Astrocyte (in vitro differentiated cells and primary cell): ENCODE data around the gene LUC7L3. TPM values are rescaled to one million over a fixed set of nuclear protein-coding genes. Genes with fewer than 3 reads are reported as not detected.

Experiments used
- DNase-seq: peaks from one replicate; pipeline ENCODE4 v3.0.0-alpha.2; 2010; ENCODE audit warnings: low read depth
- FAIRE-seq: peaks from 2 replicates; lab custom pipeline; 2011; peaks lifted over from hg19 to GRCh38; lab: Jason Lieb, UNC
- H2AFZ ChIP-seq: 2 replicates; pipeline ENCODE4 v1.6.0; 2012; ENCODE audit warnings: low read depth, low read length, inconsistent platforms
- H3K27ac ChIP-seq: 2 replicates; pipeline ENCODE4 v1.5.1; 2011; ENCODE audit warnings: low read depth, low read length, inconsistent platforms
- H3K27me3 ChIP-seq: 2 replicates; pipeline ENCODE4 v1.6.0; 2011; ENCODE audit warnings: low read length, inconsistent platforms; ENCODE audit not compliant: insufficient read depth
- H3K36me3 ChIP-seq: 2 replicates; pipeline ENCODE4 v1.5.1; 2011; ENCODE audit warnings: low read length, inconsistent platforms; ENCODE audit not compliant: insufficient read depth
- H3K4me1 ChIP-seq: 2 replicates; pipeline ENCODE4 v1.5.1; 2011; ENCODE audit warnings: low read length, inconsistent platforms; ENCODE audit not compliant: insufficient read depth
- H3K4me2 ChIP-seq: 2 replicates; pipeline ENCODE4 v1.6.0; 2012; ENCODE audit warnings: low read length, inconsistent platforms
- H3K4me3 ChIP-seq: 2 replicates; pipeline ENCODE4 v1.5.1; 2011; ENCODE audit warnings: low read depth, mild to moderate bottlenecking, low read length, inconsistent platforms; ENCODE audit not compliant: insufficient read depth
- H3K79me2 ChIP-seq: 2 replicates; pipeline ENCODE4 v1.6.0; 2012; ENCODE audit warnings: mild to moderate bottlenecking, low read length, inconsistent platforms; ENCODE audit not compliant: insufficient read depth
- H3K9ac ChIP-seq: 2 replicates; pipeline ENCODE4 v1.6.0; 2012; ENCODE audit warnings: mild to moderate bottlenecking, low read length, inconsistent platforms
- H3K9me3 ChIP-seq: 2 replicates; pipeline ENCODE4 v1.5.1; 2012; ENCODE audit warnings: low read depth, mild to moderate bottlenecking, low read length, inconsistent platforms; ENCODE audit not compliant: insufficient read depth
- H4K20me1 ChIP-seq: 2 replicates; pipeline ENCODE4 v1.6.0; 2012; ENCODE audit warnings: low read length, inconsistent platforms; ENCODE audit not compliant: insufficient read depth
- H3K27ac Mint-ChIP-seq: one replicate; pipeline ENCODE4 v1.8.0; 2021; ENCODE audit warnings: mild to moderate bottlenecking, mixed read lengths; ENCODE audit not compliant: unreplicated experiment
- H3K27me3 Mint-ChIP-seq: one replicate; pipeline ENCODE4 v1.8.0; 2021; ENCODE audit warnings: low read depth, mixed read lengths; ENCODE audit not compliant: unreplicated experiment
- H3K36me3 Mint-ChIP-seq: one replicate; pipeline ENCODE4 v1.8.0; 2021; ENCODE audit warnings: low read depth, mixed read lengths; ENCODE audit not compliant: unreplicated experiment
- H3K4me1 Mint-ChIP-seq: one replicate; pipeline ENCODE4 v1.8.0; 2021; ENCODE audit warnings: low read depth, mixed read lengths; ENCODE audit not compliant: unreplicated experiment
- H3K4me3 Mint-ChIP-seq: one replicate; pipeline ENCODE4 v1.8.0; 2021; ENCODE audit warnings: mild to moderate bottlenecking, moderate library complexity, mixed read lengths; ENCODE audit not compliant: unreplicated experiment
- H3K9me3 Mint-ChIP-seq: one replicate; pipeline ENCODE4 v1.8.0; 2021; ENCODE audit warnings: mild to moderate bottlenecking, mixed read lengths; ENCODE audit not compliant: unreplicated experiment
- EZH2 ChIP-seq: IDR thresholded peaks from 2 replicates; pipeline ENCODE4 v1.6.1; 2012; ENCODE audit warnings: mild to moderate bottlenecking, low read length, inconsistent platforms; ENCODE audit not compliant: insufficient read depth
- total RNA-seq: library from RNA; stranded (reverse); gene quantifications from 2 replicates; pipeline ENCODE4 v1.2.1, GENCODE V29; 2021
- TF ChIP-seq, protein P1 (sequence below): IDR thresholded peaks from 2 replicates; pipeline ENCODE4 v1.5.1; 2011; ENCODE audit warnings: low read depth, mild to moderate bottlenecking, inconsistent platforms, low read length, moderate library complexity; ENCODE audit not compliant: insufficient read depth

The LUC7L3 gene
- total RNA-seq, 1 donor from 2014 or later = 93.0 TPM

DNA sequence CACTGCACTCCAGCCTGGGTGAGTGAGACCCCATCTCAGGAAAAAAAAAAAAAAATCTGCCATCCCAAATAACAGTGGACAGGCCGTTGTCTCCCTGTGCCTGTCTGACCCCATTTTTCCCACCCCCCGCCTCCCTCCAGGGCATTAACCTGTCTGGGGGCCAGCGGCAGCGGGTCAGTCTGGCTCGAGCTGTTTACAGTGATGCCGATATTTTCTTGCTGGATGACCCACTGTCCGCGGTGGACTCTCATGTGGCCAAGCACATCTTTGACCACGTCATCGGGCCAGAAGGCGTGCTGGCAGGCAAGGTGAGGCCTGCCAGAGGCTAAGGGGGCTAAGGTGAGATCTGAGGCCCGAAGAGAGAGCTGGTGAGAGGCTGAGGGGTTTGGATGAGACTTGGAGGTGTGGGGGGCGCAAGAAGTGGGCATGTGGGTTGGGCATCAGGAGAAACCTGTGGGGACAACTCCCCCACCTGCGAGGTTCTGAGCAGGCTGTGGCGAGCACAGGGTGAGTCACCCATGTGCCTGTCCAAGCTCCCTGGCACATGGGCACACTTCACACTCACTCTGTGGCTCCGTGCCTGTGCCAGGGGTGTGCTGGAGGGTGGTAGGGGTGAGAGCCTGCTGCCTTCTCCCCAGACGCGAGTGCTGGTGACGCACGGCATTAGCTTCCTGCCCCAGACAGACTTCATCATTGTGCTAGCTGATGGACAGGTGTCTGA lies 46.4 kb upstream of the LUC7L3 start:
- H3K27me3 ChIP-seq = no peaks in the 10 kb centered on the region
- no peak overlapping the region for H3K4me3 Mint-ChIP-seq
- H3K9ac ChIP-seq = no peak overlapping the region
- H3K4me1 ChIP-seq = peaks cover 9% of the 10 kb centered on the region
- peaks cover 20% of the 10 kb centered on the region for H3K27me3 Mint-ChIP-seq
- H3K36me3 ChIP-seq = no peaks in the 10 kb centered on the region
- no peak for TF ChIP-seq EZH2
- TF ChIP-seq, protein P1, sequence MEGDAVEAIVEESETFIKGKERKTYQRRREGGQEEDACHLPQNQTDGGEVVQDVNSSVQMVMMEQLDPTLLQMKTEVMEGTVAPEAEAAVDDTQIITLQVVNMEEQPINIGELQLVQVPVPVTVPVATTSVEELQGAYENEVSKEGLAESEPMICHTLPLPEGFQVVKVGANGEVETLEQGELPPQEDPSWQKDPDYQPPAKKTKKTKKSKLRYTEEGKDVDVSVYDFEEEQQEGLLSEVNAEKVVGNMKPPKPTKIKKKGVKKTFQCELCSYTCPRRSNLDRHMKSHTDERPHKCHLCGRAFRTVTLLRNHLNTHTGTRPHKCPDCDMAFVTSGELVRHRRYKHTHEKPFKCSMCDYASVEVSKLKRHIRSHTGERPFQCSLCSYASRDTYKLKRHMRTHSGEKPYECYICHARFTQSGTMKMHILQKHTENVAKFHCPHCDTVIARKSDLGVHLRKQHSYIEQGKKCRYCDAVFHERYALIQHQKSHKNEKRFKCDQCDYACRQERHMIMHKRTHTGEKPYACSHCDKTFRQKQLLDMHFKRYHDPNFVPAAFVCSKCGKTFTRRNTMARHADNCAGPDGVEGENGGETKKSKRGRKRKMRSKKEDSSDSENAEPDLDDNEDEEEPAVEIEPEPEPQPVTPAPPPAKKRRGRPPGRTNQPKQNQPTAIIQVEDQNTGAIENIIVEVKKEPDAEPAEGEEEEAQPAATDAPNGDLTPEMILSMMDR = no peak
- no peak overlapping the region for H3K4me2 ChIP-seq
- no peak overlapping the region for H3K27ac Mint-ChIP-seq
- H3K36me3 Mint-ChIP-seq = no peaks in the 10 kb centered on the region
- H3K79me2 ChIP-seq = no peaks in the 10 kb centered on the region
- H3K4me1 Mint-ChIP-seq = peaks cover 10% of the 10 kb centered on the region
- FAIRE-seq (no peak), DNase-seq (no peak)
- H3K4me3 ChIP-seq = no peak overlapping the region
- no peaks in the 10 kb centered on the region for H4K20me1 ChIP-seq
- no peak overlapping the region for H2AFZ ChIP-seq
- H3K27ac ChIP-seq = no peak overlapping the region
- no peaks in the 10 kb centered on the region for H3K9me3 Mint-ChIP-seq
- H3K9me3 ChIP-seq = no peaks in the 10 kb centered on the region

DNA sequence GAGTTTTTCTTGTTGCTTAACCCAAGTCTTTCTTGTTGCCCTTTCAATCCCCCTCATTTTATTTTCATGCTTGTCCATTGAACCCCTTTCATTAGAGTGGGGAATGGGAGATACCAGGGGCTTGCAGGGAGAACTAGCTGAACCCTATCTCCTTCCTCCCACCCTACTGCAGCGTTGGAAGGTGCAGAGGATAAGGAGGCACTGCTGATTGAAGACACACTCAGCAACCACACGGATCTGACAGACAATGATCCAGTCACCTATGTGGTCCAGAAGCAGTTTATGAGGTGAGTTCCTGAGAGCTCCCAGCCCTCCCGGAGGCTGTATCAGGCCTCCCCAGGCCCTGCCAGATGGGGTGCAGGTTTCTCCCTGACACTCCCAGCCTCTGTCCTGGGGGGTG lies 44.2 kb upstream of the LUC7L3 start:
- H3K27me3 Mint-ChIP-seq = peaks cover 36% of the 10 kb centered on the region
- H3K36me3 Mint-ChIP-seq = no peaks in the 10 kb centered on the region
- Histone ChIP-seq H3K27ac (no peak overlapping the region), H3K27me3 (no peaks in the 10 kb centered on the region), H3K9me3 (no peaks in the 10 kb centered on the region), H3K4me2 (no peak overlapping the region), H3K9ac (no peak overlapping the region), H3K79me2 (no peaks in the 10 kb centered on the region), H4K20me1 (no peaks in the 10 kb centered on the region), H2AFZ (no peak overlapping the region), H3K4me3 (no peak overlapping the region), H3K36me3 (no peaks in the 10 kb centered on the region), H3K4me1 (no peaks in the 10 kb centered on the region)
- no peak overlapping the region for H3K4me3 Mint-ChIP-seq
- no peak overlapping the region for H3K27ac Mint-ChIP-seq
- FAIRE-seq (no peak), DNase-seq (no peak)
- TF ChIP-seq, protein P1 = no peak
- no peak for TF ChIP-seq EZH2
- peaks cover 3% of the 10 kb centered on the region for H3K4me1 Mint-ChIP-seq
- H3K9me3 Mint-ChIP-seq = no peaks in the 10 kb centered on the region

DNA sequence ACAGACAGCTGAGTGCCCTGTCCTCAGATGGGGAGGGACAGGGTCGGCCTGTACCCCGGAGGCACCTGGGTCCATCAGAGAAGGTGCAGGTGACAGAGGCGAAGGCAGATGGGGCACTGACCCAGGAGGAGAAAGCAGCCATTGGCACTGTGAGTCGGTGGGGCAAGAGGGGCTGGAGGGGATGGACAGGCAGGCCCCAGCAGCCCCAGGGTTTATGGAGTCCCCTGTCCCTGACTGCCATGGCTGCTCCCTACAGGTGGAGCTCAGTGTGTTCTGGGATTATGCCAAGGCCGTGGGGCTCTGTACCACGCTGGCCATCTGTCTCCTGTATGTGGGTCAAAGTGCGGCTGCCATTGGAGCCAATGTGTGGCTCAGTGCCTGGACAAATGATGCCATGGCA lies 43.8 kb upstream of the LUC7L3 start:
- Histone ChIP-seq H2AFZ (no peak overlapping the region), H3K27me3 (no peaks in the 10 kb centered on the region), H3K27ac (no peak overlapping the region), H3K4me3 (no peak overlapping the region), H3K9me3 (no peaks in the 10 kb centered on the region), H4K20me1 (no peaks in the 10 kb centered on the region), H3K4me2 (no peak overlapping the region), H3K36me3 (no peaks in the 10 kb centered on the region), H3K4me1 (no peaks in the 10 kb centered on the region), H3K9ac (no peak overlapping the region), H3K79me2 (no peaks in the 10 kb centered on the region)
- DNase-seq (no peak), FAIRE-seq (no peak)
- no peak overlapping the region for H3K4me3 Mint-ChIP-seq
- no peaks in the 10 kb centered on the region for H3K9me3 Mint-ChIP-seq
- H3K27me3 Mint-ChIP-seq = peaks cover 39% of the 10 kb centered on the region
- no peaks in the 10 kb centered on the region for H3K36me3 Mint-ChIP-seq
- no peak overlapping the region for H3K27ac Mint-ChIP-seq
- TF ChIP-seq, protein P1 = no peak
- no peak for TF ChIP-seq EZH2
- H3K4me1 Mint-ChIP-seq = peaks cover 3% of the 10 kb centered on the region
